EL (cell line): ENCODE data around the gene TSPAN14.

Source experiments
- DNase-seq: peaks from one replicate; pipeline ENCODE4 v3.0.0-alpha.2; 2016

Gene TSPAN14

DNA sequence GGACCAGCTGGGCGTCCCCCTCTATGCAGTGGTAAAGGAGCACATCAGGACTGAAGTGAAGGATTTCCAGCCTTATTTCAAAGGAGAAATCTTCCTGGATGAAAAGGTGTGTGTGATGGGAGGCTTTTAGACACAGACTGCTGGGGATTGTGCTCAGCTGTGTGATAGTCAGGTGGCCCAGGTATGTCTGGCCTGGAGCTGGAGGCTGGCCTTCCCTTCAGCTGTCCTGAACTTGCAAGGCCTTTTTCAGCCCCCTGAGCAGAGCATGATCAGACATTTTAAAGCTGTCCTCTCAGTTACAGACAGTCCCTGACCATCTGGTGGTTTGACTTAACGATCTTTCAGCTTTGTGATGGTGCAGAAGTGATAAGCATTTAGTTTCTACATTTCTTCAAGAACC, 28.2 kb upstream of the TSPAN14 start:
- DNase-seq: no peak

DNA sequence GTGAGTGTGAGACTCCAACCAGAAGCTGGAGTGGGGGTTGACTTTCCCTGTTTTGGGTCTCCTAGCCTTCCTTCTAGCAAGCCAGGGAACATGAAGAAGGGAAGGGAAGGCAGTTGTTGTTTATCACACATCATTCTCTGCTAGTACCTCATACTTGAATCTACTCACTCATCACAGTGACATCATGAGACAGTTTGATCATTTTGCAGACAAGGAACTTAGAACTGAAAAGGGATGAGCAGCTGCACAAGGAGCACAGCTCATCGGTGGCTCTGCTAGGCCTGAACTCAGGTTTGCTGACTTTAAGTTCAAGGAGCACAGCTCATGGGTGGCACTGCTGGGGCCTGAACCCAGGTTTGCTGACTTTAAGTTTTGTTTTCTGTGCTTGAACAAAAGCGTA, 26.6 kb upstream of the TSPAN14 start:
- DNase-seq: no peak

DNA sequence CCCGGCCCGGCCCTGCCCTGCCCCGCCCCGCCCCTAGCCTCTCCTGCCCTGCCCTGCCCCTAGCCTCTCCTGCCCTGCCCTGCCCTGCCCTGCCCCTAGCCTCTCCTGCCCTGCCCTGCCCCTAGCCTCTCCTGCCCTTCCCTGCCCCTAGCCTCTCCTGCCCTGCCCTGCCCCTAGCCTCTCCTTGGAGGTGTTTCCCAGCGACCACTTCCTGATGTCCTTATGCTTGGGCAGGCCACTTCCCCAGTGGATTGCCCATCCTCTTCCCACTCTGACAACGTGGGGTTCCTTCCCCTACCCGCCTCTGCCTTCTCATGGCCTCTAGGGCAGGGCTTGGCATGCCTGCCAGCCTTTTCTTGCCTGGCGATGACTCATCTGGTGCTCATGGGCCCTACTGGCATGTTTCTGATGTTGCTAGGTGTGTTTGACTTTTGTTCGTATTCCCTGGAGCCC, 24.6 kb upstream of the TSPAN14 start:
- peak; percentile 13 for DNase-seq

DNA sequence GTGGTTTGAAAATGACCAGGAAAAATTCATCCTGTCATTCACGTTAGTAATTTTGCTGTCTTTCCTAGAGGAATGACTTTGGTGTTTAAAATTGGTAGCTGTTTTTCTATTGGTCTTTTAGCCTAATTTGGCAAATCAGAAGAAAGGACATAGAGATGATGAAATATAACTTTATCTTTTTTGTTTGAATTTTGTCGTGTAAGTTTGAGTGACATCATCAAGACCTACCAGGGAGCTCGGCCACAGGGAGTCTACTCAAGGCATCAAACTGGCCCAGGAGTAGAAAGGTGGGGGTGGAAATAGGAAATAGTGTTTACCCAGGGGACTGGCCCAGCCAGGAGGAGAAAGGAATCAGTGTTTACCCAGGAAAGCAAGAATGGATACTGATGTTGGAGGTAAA, 21.0 kb upstream of the TSPAN14 start:
- no peak for DNase-seq

DNA sequence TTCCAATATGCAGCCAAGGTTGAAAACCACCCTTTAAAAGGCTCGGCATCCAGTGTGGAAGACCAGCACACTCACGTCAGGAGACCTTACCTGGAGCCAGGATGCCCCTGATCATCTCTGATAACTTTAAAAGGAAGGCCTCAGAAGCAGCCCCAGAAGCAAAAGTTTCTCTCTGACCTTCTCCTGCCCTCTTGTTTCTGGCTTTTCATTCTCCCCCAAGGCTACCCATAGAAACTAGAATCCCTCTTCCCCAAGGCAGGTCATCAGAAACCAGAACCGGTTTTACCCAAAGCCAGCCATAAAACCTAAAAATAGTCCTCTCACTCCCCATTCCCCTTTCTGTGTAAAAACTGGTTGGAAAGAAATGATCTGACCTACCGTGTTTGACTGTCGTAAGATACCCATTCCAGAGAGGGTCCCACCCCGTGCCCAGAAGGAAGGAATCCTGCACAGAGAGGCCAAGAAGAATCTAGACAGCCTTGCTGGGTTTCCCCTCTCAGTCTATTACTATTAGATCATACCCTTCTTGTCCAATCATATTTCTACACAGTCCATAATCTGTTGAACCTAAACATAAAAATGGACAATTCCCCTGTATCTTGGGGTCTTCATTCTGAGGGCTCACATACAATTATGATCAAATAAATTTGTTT, 17.5 kb upstream of the TSPAN14 start:
- no peak for DNase-seq

DNA sequence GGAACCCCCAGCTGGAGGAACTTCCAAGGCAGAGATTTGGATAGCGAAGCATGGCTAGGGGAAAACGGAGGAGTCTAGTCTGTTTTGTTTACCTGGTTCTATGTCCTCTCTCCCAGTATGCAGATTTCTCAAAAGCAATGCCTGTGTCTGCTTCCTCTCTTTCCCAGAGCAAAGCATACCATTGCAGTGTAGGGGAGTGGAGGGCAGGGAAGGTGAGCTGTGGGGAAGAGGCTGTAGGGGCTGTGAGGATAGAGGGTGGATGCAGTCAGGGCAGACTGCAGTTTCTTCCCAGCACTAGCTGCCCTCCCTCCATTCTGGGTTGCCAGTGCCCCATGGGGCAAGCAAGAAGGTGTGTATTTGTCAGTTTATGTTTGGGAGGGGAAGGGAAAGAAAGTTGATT, 16.9 kb upstream of the TSPAN14 start:
- DNase-seq: no peak

DNA sequence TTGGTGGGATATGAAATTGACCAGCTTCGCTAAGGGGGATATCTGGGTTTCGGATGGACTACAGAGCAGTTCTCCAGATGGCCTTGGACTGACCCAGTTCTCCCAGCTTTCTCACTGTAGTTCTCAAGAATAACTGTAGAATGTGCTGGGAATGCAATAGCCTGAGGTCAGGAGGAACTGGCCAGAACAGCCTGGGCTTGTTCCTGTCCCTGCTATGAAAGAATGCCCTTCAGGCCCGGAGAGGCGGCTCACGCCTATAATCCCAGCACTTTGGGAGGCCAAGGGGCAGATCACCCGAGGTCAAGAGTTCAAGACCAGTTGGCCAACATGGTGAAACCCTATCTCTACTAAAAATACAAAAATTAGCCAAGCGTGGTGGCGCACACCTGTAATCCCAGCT, 12.3 kb upstream of the TSPAN14 start:
- no peak for DNase-seq

DNA sequence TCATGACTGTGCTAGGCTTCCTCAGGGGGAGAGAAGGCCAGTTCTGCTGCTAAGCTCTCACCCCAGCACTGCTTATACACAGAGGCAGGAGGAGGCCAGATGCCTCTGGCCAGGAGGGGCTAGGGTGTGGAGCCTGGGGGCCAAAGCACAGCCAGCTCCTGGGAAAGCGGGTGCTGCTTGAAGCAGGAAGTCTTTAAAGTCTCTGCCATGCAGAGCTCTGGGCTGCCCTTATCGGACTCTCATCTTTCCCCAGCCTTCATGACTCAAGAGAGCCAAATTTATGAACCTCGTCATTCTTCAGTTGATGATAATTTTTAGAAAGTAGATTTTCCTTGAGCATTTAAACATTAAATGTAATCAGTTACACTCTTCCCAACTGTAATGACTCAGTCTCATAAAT, 11.2 kb upstream of the TSPAN14 start:
- peak; percentile 52 for DNase-seq

DNA sequence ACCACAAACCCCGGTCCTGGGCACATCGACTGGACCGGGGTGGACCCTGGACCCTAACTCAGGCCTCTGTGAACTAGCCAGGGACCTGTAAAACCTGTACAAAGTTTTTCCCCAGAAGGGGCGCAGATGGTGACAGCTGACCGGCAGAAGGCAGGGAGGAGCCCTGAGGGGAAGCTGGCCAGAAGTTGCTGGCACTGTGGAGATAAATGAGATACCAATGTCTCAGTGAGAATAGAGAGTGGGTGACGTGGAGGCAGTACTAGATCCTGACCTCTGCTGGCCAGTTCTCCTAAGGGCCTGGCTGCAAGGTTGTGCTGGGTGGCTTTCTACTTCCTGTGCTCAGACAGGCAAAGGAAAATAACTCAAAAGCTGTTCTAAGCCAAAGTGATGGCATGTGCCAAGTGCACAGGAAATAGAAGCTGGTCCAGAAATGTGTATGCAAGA, 10.6 kb upstream of the TSPAN14 start:
- DNase-seq: peak; percentile 65

DNA sequence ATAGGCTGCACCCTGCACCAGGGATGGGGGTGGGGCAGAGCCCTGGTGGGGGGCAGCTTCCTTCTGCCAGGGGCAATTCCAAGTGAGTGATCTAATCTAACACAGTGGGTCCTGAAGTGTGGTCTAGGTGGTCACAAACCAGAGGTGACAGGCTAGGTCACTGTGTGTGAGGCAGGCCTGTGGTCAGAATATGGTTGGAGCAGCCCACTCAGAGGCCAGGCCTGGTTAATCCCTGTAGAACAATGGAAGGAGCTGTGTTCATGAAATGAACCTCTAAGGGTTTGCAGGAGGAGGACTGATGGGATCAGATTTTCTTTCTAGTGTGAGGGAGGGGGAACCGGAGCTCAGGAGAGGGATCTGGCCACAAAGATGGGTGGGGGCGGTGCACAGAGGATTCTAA, 10.0 kb upstream of the TSPAN14 start:
- DNase-seq: no peak

DNA sequence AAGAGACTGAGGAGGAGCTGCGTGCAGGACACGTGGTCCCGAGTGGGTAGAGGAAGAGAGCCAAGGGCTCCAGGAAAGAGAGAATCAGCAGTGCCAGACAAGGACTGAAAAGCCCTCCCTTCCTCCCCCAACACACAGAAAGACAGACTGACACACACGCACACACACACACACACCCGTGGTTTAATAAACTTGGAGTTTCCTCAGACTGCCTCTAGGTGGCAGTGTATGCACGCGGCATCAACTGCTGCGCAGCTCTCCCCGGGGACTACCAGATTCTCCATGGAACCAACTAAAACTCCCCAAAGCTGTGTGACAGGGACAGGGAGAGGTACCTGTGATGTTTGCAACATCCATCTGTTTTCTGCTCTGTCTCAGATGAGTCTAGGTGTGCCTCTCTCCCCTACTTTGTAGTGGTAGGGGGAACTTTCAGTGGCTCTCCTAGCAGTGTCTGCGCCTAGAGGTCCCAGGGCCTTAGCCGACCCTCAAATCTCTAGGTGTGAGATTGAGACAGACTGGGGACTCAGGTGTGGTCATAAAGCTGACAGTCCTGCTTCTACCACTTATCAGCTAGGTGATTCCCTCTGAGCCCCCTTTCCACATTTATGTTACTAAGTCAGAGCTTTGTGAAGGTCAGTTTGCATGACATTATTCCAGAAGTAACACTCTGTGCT, 9.3 kb upstream of the TSPAN14 start:
- peak; percentile 72 for DNase-seq

DNA sequence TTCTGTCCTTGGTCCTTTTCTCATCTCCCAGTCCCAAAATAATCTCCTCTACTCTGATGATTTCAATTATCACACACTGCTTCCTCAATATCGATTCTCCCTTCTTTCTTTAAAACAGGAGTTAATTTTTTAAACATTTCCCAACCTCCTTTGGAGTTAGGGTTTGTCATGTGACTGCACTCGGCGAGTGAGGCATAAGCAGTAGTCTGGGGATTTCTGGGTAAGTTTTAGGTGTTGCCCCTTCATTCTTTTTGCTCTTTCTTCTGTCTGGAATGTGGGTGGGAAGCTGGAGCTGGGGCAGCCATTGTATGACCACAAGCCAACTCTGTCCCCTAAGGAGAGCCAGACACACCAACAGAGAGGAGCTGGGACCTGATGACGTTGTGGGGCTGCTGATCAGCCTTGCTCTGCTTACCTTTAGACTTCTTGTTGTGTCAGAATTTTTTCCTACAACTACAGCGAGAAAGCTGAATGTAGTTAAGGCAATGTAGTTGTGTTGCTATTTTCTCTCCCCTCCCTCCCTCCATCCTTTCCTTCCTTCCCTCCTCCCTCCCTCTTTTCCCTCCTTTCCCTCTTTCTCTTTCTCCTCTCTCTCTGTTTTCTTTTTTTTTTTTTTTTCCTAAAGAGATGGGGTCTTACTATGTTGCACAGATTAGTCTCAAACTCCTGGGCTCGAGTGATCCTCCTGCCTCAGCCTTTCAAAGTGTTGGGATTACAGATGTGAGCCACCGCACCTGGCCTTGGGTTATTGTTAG, 6.5 kb upstream of the TSPAN14 start:
- no peak for DNase-seq

DNA sequence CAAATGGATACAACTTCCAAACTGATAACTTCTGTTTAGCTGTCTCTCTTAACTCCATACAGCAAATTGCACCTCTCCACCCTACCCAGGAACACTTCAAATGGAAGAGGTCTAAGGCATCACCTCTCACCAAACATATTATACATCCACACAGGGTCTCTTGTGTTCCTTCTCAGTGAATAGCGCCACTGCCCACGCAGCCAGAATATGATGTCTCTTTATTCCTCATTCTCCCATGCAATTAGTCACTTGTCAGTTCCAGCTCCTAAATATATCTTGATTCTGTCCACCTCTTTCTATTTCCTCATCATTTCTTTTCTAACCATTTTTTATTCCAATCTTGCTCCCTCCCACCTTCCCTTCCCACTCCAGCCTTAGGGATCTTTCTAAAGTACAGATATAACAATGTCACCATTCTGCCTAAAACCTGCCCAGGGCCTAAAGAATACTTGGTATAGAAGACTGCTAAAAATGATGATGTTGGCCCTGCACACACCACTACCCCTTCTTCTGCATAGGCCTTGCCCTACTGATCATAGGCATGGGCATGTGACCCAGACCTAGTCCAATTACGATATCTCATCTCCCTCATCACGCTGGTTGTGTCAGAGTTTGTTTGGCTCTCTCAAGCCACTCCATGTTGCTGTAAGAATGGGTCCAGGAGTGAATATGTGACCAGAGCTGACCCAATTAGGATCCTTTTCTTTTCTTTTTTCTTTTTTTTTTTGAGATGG, 5.7 kb upstream of the TSPAN14 start:
- DNase-seq: no peak

DNA sequence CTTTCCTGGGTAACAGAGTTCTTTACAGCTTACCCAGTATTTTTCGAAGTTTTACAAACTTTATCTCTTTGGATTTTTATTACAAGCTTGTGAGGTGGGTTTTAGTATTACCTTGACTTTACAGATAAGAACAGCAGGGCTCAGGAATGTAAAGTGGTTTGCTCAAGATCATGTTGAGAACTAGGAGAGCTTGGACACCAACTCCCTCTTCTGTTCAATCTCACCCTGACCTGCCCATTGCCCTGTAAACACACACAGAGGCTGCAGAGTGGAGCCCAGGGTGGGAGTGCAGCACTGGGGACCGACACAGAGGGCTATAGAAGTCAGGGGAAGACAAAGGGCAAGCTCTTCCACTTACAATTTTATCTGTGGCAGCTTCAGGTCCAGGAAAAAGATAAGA, 4.6 kb upstream of the TSPAN14 start:
- DNase-seq: no peak

DNA sequence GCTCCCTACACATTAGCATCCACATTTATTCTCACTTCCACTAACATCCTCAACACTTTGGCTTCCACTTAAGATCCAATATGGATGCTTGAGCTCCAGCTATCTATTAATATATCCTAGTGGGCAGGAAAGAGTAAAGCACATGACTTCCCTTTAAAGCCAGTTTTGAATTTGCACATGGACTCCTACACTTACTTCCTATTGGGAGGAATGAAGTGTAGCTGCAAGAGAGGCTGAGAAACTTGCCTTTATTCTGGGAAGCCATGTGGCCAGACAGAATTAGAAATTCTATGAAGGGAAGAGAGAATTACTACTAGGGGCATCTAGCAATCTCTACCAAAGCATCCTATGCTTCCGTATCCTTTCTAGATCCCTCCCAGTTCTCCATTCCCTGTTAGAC, 3.0 kb upstream of the TSPAN14 start:
- DNase-seq: no peak

DNA sequence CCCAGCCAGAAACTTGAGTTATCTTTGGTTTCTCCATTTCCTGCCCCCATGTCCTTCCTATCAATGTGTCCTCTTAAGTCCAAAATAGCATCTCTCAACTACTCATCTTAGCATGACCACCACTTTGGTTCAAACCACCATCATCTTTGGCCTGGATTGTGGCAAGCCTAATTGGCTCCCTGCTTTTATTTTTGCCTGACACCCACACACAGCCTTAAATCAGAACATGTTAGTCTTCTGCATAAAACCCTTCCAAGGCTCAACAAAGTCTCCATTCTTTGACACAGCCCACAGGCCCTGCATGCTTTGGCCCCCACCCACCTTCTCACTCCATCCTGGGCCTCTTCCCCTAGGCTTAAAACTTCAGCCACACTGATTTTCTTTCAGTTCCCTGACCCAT, 2.0 kb upstream of the TSPAN14 start:
- DNase-seq: no peak

DNA sequence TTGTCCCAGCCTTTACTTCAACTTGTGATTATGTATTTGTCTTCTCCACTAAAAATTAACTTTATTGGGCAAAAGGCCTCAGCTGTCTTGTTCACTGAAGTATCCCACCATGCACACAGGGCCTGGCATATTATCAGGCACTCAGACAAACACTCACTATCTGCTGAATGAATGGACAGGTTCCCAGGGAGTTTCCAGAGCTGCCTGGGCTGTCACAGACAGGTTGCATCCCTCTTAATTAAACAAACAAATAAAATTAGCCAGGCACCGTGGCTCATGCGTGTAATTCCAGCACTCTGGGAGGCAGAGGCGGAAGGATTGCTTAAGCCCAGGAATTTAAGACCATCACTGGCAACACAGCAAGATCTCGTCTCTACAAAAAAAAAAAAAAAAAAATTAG, 1.5 kb upstream of the TSPAN14 start:
- DNase-seq: no peak

DNA sequence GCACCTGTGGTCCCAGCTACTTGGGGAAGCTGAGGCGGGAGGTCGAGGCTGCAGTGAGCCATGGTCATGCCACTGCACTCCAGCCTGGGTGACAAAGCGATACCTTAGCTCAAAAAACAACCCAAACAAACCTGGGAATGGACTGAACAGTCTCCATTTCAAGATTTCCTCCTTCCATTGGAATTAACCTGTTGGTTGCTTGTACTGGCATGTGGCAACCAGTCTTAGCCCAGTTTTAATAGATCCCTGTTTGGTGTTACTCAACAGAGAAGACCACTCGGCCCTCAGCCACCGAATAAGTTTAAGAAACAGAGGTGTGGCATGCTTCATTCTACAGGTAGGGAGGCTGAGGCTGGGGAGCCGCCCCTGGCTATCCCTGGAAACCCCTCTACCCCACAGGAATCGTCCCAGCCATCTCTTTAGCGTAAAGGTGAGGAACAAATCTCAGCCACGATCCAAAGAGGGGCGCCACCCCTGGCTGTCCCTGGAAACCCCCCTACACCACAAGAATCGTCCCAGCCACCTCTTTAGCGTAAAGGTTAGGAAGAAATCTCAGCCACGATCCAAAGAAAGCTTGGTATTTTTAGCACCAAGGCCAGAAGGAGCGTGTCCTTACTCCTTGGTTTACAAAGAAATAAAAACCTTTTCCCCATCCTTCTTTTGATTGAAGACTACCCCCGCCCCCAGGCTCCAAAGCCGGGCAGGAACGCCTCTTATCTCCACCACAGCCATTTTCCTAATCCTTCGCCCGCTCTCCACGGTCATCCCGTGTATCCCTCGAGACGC, 861 bp upstream of the TSPAN14 start:
- DNase-seq: no peak

DNA sequence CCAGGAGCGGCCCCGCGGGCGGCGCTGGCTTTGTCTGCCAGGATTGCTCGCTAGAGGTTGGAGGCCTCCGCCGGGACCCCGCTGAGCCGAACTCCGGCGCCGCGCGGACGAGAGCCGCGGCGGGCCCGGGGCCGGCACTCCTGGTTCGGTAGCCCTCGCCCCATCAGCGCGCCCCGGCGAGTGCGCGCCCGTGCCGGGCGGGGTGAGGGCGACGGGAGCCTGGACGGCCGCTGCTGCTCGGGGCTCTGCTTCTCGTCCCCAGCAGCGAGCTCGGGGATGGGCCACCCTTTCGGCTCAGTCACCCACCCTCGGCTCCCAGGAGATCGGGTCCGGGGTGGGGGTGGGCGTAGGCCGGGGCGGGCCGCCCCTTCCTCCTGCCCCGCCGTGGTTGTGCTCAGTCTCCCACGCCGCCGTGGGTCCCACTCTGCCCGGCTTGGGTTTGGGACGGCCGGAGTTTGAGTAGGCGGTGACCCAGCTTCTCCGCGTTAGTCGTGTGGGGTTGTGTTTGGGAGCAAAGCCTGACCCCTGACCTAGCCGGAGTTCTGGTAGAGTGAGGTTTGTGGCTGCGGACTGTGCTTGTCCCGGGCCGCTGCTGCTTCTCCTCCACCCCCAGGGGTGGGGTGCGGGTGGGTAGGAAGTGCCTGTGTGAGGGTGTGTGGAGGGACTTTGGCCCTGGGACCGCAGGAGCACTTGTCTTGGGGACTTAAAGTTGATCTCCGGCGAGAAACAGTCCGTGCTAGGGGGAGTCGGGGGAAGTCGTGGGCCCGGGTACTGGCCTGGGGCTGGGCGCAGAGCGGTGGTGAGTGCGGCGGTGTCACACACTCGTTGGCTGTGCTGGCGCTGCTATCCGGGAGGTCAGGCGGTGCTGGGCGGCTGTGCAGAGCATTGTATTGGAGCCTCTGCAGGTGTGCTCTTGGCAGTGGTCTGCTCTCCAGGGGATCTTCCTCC, 677 bp downstream of the TSPAN14 start:
- DNase-seq: no peak

DNA sequence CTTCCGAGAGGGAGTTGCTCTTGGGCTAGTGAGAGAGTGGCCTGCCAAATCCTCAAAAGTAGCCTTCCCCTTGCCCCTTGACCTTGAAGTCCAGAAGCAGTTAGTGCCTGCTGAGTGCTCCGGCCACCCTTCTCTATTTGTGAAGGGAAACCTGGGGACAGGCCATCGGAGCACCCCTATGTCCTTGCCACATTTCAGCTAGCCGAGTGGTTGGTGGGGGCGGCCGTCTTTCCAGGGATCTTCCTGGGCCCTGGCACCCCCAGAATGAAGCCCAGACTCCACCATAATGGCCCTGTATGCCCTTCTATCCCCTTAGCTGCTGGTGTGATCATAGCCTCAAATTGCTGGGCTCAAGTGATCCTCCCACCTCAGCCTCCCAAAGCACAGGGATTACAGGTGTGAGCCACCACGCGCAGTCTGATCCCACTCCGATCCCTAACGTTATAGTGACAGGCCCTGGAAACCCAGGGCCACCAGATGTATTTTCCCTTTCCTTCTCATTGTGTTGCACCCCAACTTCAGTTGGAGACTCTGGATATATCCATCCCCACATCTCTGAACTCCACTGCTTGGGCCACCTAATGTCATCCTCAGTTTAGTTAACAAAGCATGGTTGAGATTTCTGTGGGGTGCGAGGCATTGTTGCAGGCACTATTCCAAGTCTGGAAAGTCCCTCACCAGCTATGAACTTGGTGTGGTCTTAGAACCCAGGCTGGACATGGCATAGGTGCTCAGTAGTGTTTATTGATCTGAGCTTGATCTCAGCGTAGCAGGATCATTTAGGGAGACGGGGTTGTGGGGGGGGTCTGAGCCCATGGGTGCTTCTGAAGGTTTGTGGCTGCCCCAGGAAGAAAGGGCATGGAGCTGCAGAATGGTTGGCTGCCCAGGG, 1.6 kb downstream of the TSPAN14 start:
- no peak for DNase-seq
